A673 (cell line): ENCODE measurements around the gene STAMBPL1. TPM values are rescaled to one million over a fixed set of nuclear protein-coding genes. Genes with fewer than 3 reads are reported as not detected.
A peak's percentile ranks its signal among the peaks of the same experiment; 100 is the strongest.

ENCODE experiments used
- BruUV-seq: library from RNA; stranded (reverse); fragments of 400-500 nt; replicated peaks from 2 replicates; lab custom pipeline; 2021; lab: Mats Ljungman, UMichigan
- CTCF ChIA-PET: fragments of 300-600 bp; sonication (Branson Sonifier 250); formaldehyde crosslinking; loops from one replicate; lab custom pipeline; 2022; ENCODE audit warnings: antibody characterized with exemption; lab: Charles Lee
- POLR2A ChIA-PET: fragments of 300-600 bp; sonication (Branson Sonifier 250); formaldehyde crosslinking; loops from one replicate; lab custom pipeline; 2022; ENCODE audit warnings: antibody characterized with exemption; ENCODE audit not compliant: low non-redundant PET; lab: Charles Lee
- DNase-seq: peaks from one replicate; pipeline ENCODE4 v3.0.0-alpha.2; 2015; ENCODE audit warnings: low spot score
- H3K27ac ChIP-seq: fragments of 200-600 bp; sonication (generic); 2 replicates; pipeline ENCODE4 v1.5.1; 2016; ENCODE audit warnings: mixed run types, low read depth, mild to moderate bottlenecking, mixed read lengths, antibody characterized with exemption, low read length; ENCODE audit not compliant: poor library complexity, severe bottlenecking
- H3K27me3 ChIP-seq: fragments of 200-600 bp; sonication (generic); replicated peaks from 2 replicates; pipeline ENCODE4 v1.6.1; 2017; ENCODE audit warnings: mixed run types, low read depth, mild to moderate bottlenecking, mixed read lengths, antibody characterized with exemption, low read length; ENCODE audit not compliant: insufficient read depth, poor library complexity
- H3K36me3 ChIP-seq: fragments of 200-600 bp; sonication (generic); 2 replicates; pipeline ENCODE4 v1.6.1; 2016; ENCODE audit warnings: mixed run types, mild to moderate bottlenecking, mixed read lengths, antibody characterized with exemption, low read length; ENCODE audit not compliant: insufficient read depth, poor library complexity, severe bottlenecking
- H3K4me1 ChIP-seq: fragments of 200-600 bp; sonication (generic); 2 replicates; pipeline ENCODE4 v1.6.1; 2017; ENCODE audit warnings: mixed run types, mild to moderate bottlenecking, mixed read lengths, antibody characterized with exemption, low read length; ENCODE audit not compliant: insufficient read depth, poor library complexity, severe bottlenecking
- H3K4me3 ChIP-seq: fragments of 200-600 bp; sonication (generic); 2 replicates; pipeline ENCODE4 v1.5.1; 2016; ENCODE audit warnings: low read depth, mixed run types, mild to moderate bottlenecking, mixed read lengths, low read length; ENCODE audit not compliant: poor library complexity, severe bottlenecking
- H3K9me3 ChIP-seq: fragments of 200-600 bp; sonication (generic); 2 replicates; pipeline ENCODE4 v1.6.1; 2016; ENCODE audit warnings: mixed run types, low read depth, mild to moderate bottlenecking, mixed read lengths, antibody characterized with exemption, low read length; ENCODE audit not compliant: poor library complexity, severe bottlenecking
- EZH2 ChIP-seq: fragments of 200-600 bp; sonication (generic); IDR thresholded peaks from 2 replicates; pipeline ENCODE4 v1.6.1; 2017; ENCODE audit warnings: borderline replicate concordance, low read depth, mild to moderate bottlenecking, mixed read lengths, antibody characterized with exemption, low read length; ENCODE audit not compliant: poor library complexity, severe bottlenecking
- intact Hi-C: fragments of 100-400 bp; cut with micrococcal nuclease; formaldehyde crosslinking; loops from one replicate; pipeline ENCODE4 v1.10.0; 2022; ENCODE audit not compliant: unreplicated experiment
- total RNA-seq: library from RNA; stranded (reverse); gene quantifications from 2 replicates; pipeline ENCODE4 v1.2.3, GENCODE V29; 2021
- TF ChIP-seq, protein P1 (sequence below): fragments of 300-800, 200-600 bp; sonication (generic); conservative IDR thresholded peaks from 2 replicates; pipeline ENCODE4 v1.5.1; 2017; ENCODE audit warnings: low read depth, mild to moderate bottlenecking, antibody characterized with exemption, low read length, moderate library complexity, mixed read lengths

Gene STAMBPL1
- total RNA-seq, 1 experiment from 2014 or later: 71.8 TPM

DNA sequence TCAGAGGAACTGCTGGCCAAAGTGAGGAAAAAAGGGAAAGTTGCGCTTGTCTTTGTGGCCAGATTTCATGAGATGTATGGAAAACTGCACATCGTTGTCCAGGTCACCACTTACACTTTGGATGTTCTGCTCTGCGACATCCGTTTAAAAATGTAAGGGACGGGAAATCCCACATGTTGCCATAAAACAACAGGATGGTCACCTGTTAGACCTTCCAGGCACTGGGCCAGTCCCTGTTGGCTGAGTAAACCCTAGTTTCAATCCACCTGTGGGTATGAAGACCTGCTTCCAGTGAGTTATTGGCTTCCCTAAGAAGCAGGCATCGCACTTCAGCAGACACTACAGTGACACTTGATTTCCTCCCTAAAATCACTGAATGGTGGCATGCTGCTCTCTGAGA, 2.7 kb upstream of the STAMBPL1 start:
- H3K27ac ChIP-seq: peak overlapping the region; percentile 50
- no TSS peak for BruUV-seq
- H3K4me3 ChIP-seq: no peak overlapping the region
- DNase-seq: no peak
- ChIA-PET POLR2A (no interaction called here), CTCF (no interaction called here)
- H3K27me3 ChIP-seq: no peaks in the 10 kb centered on the region
- no peaks in the 10 kb centered on the region for H3K9me3 ChIP-seq
- H3K4me1 ChIP-seq: peaks cover 59% of the 10 kb centered on the region
- TF ChIP-seq, protein P1, sequence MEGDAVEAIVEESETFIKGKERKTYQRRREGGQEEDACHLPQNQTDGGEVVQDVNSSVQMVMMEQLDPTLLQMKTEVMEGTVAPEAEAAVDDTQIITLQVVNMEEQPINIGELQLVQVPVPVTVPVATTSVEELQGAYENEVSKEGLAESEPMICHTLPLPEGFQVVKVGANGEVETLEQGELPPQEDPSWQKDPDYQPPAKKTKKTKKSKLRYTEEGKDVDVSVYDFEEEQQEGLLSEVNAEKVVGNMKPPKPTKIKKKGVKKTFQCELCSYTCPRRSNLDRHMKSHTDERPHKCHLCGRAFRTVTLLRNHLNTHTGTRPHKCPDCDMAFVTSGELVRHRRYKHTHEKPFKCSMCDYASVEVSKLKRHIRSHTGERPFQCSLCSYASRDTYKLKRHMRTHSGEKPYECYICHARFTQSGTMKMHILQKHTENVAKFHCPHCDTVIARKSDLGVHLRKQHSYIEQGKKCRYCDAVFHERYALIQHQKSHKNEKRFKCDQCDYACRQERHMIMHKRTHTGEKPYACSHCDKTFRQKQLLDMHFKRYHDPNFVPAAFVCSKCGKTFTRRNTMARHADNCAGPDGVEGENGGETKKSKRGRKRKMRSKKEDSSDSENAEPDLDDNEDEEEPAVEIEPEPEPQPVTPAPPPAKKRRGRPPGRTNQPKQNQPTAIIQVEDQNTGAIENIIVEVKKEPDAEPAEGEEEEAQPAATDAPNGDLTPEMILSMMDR: no peak
- no peak for TF ChIP-seq EZH2
- intact Hi-C loops: no loop called here
- H3K36me3 ChIP-seq: no peaks in the 10 kb centered on the region

DNA sequence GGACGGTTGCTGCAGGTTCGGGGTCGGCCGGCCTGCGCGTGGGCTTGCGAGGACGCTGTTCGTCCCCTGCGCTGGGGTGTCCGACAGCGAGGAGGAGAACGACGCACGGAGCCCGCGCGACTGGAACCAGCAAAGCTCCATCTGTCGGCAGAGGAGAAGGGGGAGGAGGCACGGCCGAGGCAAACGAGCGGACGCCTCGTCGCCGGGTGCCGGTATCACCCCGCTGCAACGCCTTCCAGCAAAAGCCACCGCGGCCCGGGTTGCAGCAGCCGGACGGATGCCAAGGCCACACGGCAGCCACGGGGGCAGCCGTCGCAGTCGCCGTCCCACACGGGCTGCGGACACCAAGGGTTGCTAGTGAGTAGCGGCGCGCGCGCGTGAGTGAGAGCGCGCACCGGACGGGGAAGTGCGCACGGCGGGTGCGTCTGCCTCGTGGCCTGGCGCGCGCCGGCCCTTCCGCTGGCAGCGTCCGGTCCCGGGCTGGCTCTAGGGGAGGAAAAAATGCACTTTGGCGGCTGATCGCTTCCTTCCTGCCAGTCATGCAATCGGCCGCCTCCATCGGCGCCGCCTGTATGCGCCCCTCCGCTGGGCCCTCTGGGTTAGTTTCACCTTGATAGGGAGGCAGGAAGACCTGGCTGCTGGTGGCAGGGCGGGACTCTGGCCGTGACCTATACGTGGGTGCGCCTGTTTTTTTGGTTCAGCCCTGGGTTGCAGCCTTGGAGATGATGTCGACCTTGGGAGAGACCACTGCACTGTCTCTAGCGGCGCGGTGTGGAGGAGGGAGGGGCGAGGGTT, 434 bp downstream of the STAMBPL1 start:
- Histone ChIP-seq H3K9me3 (no peaks in the 10 kb centered on the region), H3K27ac (peak overlapping the region; percentile 92), H3K4me3 (peak overlapping the region; percentile 90), H3K4me1 (peaks cover 61% of the 10 kb centered on the region), H3K27me3 (no peaks in the 10 kb centered on the region), H3K36me3 (no peaks in the 10 kb centered on the region)
- DNase-seq: peak; percentile 84
- no TSS peak for BruUV-seq
- TF ChIP-seq, protein P1: peak; percentile 46
- TF ChIP-seq EZH2: no peak
- intact Hi-C loops: loop anchor here (2.0 to 5.0 kb wide), 3 partner anchors 43 to 207 kb away; no protein-coding TSS in a partner anchor
- ChIA-PET CTCF (interaction anchor here (1.9 kb wide), 1 partner anchor 53 kb away, joined by 7 read pairs; no protein-coding TSS in a partner anchor), POLR2A (interaction anchor here (0.7 kb wide), 1 partner anchor 12 kb away, joined by 4 read pairs; no protein-coding TSS in a partner anchor)

DNA sequence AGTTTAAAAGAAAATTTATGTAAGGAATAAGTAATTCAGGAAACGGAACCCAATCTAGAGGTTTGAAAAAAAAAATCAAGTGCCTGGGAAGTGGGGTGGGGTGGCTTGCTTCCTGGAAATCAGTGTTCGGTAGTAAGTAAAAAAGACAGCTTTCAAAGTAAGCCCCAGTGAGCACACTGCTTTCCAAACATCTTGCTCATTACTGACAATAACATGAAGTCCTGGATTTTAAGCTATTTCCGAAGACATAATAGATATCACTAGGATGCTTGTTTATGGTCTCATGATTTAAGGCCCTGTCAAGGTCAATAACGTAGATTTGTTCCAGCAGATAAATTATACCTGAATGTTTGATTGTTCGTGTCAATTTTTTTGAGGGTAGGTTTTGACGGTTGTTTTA, 1.3 kb downstream of the STAMBPL1 start:
- ChIA-PET POLR2A (no interaction called here), CTCF (no interaction called here)
- peak overlapping the region; percentile 92 for H3K27ac ChIP-seq
- TF ChIP-seq EZH2: no peak
- TF ChIP-seq, protein P1: no peak
- H3K27me3 ChIP-seq: no peaks in the 10 kb centered on the region
- peak overlapping the region; percentile 90 for H3K4me3 ChIP-seq
- BruUV-seq: TSS peak; percentile 50
- H3K4me1 ChIP-seq: peaks cover 65% of the 10 kb centered on the region
- intact Hi-C loops: loop anchor here (2.0 to 5.0 kb wide), 3 partner anchors 44 to 206 kb away; no protein-coding TSS in a partner anchor
- no peaks in the 10 kb centered on the region for H3K36me3 ChIP-seq
- H3K9me3 ChIP-seq: no peaks in the 10 kb centered on the region
- no peak for DNase-seq
